HEK293T (cell line): ENCODE measurements around the gene TTC33.
"Not testable (repeated sequence)": the region's sequence is repeated elsewhere in the genome, so short reads cannot be mapped to it uniquely, and the experiment has no call there.

Experiments used
- CTBP1 ChIP-seq: fragments of 450-650 bp; IDR thresholded peaks from 2 replicates; pipeline ENCODE4 v1.6.1; 2016; ENCODE audit warnings: borderline replicate concordance
- FOXK2 ChIP-seq: fragments of 450-650 bp; IDR thresholded peaks from 2 replicates; pipeline ENCODE4 v1.6.1; 2016; ENCODE audit warnings: mild to moderate bottlenecking
- FOXM1 ChIP-seq: fragments of 450-650 bp; IDR thresholded peaks from 2 replicates; pipeline ENCODE4 v1.6.1; 2017; ENCODE audit warnings: mild to moderate bottlenecking, borderline replicate concordance
- HDGF ChIP-seq: fragments of 450-650 bp; IDR thresholded peaks from 2 replicates; pipeline ENCODE4 v1.6.1; 2017; ENCODE audit warnings: antibody characterized with exemption, borderline replicate concordance
- SP1 ChIP-seq: fragments of 450-650 bp; IDR thresholded peaks from 2 replicates; pipeline ENCODE4 v1.6.1; 2017
- TARDBP ChIP-seq: fragments of 450-650 bp; IDR thresholded peaks from 2 replicates; pipeline ENCODE4 v1.6.1; 2016
- ZNF384 ChIP-seq: fragments of 450-650 bp; IDR thresholded peaks from 2 replicates; pipeline ENCODE4 v1.6.1; 2016
- TF ChIP-seq, protein P1 (sequence below): fragments of 450-650 bp; IDR thresholded peaks from 2 replicates; pipeline ENCODE4 v1.6.1; 2016

DNA sequence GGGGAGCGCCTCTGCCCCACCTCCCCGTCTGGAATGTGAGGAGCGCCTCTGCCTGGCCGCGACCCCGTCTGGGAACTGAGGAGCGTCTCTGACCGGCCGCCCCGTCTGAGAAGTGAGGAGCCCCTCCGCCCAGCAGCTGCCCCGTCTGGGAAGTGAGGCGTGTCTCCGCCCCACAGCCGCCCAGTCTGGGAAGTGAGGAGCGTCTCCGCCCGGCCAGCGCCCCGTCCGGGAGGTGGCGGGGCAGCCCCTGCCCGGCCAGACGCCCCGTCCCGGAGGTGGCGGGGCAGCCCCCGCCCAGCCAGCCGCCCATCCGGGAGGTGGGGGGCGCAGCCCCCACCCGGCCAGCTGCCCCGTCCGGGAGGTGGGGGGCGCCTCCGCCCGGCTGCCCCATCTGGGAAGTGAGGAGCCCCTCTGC is 33.3 kb downstream of the TTC33 start:
- not testable (repeated sequence) for TF ChIP-seq ZNF384, HDGF, FOXK2, TARDBP, FOXM1, SP1, CTBP1
- TF ChIP-seq, protein P1, sequence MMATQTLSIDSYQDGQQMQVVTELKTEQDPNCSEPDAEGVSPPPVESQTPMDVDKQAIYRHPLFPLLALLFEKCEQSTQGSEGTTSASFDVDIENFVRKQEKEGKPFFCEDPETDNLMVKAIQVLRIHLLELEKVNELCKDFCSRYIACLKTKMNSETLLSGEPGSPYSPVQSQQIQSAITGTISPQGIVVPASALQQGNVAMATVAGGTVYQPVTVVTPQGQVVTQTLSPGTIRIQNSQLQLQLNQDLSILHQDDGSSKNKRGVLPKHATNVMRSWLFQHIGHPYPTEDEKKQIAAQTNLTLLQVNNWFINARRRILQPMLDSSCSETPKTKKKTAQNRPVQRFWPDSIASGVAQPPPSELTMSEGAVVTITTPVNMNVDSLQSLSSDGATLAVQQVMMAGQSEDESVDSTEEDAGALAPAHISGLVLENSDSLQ, result not testable (repeated sequence)
